Activated effector memory CD4-positive, alpha-beta T cell treated with anti-CD3 and anti-CD28 coated beads, Interleukin-2, amount 50 U/mL, for 16 hours (primary cell): ENCODE data around the gene FBXL14.
"Not testable (repeated sequence)": the region's sequence is repeated elsewhere in the genome, so short reads cannot be mapped to it uniquely, and the experiment has no call there.

Source experiments
- DNase-seq: peaks from one replicate; pipeline ENCODE4 v3.0.0-alpha.2; 2020

The FBXL14 gene

DNA sequence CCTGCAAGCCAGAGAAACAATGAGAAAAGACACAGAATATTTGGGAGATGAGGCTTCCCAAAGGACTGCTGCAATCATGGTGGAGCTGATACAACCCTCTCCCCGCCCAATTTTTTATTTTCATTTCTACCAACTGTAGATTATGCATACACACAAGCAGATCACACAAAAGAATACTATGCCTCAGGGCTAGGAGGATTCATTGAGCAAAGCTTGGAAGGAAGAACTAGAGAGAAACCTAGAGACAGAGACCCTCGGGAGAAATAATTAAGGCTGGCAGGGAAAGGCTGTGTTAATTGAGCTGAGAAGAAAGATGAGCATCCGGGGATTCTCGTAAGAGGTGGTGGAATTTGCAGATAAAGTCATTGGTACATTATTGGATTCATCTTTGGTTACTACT is 24.8 kb upstream of the FBXL14 start:
- no peak for DNase-seq

DNA sequence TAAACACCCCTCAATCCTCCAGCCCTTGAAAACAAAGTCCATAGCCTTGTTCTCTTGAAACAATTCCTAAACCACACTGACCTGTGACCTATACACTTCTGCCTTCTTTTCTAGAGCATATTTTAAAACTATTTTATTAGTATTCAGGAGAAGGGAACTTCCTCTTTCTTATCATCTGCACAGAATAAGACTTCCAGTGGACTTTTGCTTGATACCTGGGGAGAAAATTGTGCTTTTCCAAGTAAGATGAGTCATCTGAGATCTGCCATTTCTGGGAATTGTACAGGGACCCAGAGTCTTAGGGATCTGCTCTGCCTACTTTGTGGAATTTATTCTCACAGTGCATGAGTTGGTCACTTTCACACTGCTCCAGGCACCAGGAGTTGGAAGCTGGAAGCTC is 24.1 kb upstream of the FBXL14 start:
- DNase-seq, result no peak

DNA sequence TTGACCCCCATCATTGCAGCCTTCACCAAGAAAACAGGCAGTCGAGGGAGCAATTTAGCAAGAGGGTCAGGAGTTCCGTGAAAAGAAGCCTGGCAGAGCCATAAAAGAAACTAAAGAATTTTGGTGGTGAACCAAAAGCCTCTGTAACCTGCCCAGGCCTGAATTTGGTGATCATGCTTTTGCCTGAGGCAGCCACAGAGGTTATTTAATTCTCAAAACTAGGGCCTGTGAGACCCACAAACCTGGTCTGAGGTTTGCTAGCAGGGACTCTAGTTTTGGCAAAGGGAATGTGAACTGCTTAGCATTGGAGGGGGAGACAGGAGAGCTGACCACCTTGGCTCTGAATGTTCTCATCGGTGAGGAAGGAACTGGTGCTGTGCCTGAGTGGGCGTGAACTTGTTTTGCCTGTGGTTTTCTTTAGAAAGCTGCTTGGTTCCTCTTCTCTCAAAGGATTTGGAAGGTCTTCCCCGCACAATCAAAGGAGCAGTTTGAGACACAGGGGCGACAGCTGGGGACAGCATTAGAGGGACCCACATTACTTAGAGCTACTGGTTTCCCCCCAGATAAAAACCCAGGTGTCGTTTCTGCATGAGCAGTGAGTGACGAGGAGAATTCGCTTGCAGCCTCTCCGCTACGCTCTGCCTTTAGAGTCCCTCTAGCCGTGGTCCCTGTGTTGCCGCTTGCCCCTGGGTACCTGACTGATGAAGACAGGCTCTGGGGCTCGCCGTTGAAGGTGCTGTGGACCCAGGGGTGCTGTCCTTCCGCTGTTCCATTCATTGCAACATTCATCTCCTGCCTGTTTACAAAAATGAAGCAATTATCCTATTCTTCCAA is 22.1 kb upstream of the FBXL14 start:
- no peak for DNase-seq

DNA sequence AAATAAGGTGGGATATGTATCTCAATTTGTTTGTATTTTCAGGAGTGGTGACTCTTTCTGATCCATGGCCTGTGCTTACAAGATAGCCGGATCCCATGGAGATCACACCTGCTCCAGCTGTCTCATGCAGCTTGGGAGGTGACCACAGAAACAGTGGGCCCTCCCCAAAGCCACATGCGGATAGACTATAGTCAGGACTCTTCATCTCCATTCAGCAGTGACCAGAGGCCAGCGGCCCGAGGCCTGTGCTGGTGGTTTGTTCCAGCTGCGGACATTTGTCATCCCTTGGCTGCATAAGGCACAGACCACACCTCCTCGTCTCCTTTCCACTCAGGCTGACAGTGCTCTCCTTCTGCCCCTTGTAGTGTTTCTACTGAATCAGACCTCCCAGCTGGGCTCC is 20.0 kb upstream of the FBXL14 start:
- no peak for DNase-seq

DNA sequence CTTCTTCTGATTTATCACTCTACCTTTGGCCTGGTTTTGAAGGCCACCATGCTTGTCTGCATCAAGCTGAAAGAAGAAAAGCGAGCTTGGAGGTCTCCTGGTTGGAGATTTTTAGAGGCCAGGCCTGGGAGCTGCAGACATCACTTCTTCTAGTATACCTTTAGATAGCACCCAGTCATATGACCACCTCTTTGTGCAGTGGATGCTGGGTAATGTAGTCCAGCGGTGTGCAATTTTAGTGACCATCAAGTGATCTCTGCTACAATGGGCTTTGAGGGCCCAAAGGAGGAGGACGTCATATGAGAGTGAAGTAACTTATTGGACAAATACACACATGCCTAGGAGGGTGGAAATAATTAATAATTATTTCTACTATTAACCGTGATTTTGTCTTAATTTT is 19.5 kb upstream of the FBXL14 start:
- no peak for DNase-seq

DNA sequence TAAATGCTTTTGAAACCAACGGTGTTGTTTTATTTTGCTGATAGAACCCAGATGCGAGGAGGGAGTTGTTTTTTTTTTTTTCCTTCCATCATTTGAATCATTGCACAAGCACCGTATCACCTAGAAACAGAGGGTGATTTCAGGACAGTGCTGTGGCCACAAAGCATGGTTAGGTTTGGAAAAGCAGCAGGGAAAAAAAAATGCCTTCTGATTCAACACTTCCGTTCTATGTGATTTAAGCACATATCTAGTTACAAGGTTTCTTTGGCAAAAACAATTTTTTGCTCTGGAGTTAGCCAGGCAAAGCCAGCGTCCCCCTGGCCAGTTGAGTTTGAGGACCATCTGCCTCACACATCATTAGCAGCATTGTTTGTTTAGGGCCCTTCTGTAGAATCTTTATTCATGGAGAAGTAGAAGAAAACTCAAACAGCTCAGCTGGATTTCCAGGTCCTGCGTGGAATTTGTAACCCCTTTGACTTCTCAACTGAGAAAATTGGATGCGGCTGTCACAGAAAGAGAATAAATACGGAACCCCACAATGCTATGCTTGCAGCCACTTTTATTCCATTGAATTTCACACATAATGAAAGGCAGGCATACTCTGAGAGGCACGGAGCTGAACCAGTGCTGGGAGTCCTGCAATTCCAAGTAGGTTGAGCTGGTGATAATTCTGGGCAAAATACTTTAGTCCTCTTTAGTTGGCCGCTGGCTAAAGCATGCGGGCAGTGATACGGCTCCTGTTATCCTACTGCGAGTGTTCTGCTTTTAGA is 17.6 kb upstream of the FBXL14 start:
- no peak for DNase-seq

DNA sequence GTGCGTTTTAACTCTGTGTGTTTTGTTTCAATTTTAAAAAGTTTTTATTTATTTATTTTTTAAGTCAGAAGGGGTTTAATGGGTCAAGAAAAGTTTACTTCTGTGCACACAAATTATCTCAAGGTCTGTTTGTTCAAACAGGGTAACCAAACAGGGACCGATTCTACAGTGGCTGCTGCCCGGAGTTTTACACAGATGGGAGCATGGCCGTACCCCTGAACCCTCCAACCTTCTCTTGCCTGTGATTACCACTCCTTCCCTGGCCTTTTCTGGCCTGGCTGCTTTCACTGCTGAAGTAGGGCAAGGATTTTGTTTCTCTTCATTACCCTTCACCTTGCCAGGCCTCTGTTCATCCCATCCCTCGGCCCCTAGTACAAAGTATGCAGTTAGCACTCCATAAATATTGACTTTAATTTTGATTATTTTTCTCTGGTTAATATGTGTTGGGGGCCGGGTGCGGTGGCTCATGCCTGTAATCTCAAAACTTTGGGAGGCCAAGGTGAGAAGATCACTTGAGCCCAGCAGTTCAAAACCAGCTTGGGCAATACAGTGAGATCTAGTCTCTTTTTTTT is 15.8 kb upstream of the FBXL14 start:
- no peak for DNase-seq

DNA sequence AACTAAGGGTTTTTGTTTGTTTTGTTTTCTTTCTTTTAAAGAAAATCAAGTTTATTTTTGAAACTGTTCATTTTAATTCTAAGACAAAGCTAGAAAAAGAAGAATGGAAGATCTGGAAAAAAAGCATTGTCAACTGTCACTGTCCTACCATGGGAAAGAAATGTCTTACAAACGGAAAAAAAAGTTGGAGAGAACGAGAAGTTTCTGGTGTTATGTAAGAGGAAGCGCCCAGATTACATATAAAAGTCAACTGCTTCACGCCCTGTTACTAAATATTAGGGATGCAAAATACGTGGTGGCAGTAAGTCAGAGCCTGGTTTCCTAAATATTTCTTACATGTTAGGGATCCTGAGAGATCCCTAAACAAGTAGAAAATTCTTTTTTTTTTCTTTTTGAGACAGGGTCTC is 14.3 kb upstream of the FBXL14 start:
- DNase-seq, result no peak

DNA sequence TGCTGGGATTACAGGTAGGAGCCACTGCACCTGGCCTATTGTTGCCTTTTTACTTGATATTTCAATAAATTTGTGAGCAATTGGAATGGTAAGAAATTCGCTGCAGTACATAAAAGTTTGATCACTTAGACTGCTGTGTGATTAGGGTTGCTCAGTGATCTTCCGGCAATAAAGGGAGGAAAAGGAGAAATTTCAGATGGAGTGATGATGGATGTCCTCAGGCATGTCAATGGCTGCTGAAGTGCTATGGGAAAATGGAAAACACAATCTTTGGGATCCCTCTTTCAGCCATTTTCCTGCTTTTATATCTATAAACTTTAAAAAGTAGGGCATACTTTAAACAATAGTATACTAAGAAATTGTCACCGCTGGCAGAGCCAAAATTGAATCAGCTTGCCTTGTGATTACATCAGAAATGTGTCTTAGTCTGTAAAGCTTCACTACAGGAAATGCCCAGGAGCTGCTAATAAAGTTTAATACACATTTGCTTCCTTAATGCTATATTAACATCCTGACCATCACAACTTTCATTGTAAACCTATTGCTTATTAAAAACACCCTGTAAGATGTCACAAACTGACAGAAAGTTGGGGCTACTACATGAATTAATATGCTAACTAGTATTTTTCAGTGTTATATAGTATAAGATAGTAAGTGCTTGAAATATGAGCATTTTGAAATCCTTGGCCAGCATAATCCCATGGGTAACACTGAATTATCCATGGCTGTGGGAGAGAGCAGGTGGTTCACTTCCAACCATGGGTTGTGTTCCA is 13.7 kb upstream of the FBXL14 start:
- no peak for DNase-seq

DNA sequence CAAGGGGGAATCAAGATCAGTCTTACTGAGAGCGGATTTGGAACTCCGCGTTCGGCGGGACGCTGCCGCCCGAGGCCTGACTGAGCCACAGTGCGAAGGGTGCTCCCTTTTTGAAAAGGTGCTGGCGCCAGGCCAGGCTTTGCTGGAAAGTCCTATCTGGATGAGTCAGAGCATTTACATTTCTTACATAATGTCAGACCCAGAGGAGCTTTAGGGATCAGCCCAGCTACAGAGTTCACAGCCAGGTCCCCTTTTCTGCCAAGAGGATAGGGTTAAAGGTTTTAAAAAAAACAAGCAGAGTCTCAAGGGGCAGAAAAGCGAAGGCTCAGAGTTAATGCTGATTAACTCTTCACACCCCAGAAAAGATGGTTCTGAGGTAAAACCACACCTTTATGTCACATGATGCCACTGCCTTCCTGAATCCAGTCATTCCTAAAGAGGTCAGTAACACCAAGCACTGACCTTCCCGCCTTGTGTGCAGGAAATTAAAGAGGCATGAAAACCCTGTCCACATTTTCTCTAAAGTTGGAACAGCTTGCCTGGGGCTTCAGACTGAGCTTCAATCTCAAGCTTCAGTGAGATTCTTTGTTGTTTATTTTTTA is 11.7 kb upstream of the FBXL14 start:
- DNase-seq, result peak; percentile 89

DNA sequence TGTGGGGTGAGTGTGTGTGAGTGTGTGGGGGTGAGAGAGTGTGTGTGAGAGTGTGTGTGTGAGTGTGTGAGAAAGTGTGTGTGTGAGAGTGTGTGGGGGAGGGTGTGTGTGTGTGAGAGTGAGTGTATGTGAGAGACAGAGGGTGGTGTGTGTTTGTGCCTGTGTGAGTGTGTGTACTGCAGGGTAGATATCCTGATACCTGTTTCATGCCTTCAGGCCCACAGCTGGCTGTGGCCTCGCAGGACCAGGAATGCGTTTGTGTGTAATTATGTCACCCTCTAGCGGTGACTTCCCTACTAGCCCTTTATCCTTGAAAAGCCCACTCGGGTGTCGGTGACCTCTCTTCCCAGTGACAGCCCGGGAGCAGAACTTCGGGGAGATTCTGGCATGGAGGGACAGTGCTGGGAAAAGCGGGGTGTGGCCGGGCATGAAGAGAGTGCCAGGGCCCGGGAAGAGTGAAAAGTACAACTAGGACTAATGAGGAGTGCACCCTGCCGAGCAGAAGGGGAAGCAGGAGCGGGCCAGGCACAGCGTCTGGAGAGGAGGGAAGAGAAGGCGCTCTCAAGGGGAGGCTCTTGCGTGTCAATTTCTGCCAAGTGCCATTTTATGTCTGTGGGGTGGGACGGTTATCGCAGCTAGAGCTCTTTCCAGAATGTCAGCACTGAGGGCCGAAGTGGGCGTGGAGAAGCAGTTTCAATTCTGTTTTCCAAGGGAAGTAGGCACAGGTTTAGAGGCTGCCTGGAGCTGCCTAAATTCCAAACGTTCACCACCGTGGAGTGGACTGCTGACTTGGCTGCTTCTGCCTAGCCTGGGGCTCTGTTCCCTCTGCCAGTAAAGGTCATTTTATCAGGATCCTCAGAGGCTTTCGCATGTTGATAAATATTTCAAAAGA is 11.0 kb upstream of the FBXL14 start:
- peak; percentile 76 for DNase-seq

DNA sequence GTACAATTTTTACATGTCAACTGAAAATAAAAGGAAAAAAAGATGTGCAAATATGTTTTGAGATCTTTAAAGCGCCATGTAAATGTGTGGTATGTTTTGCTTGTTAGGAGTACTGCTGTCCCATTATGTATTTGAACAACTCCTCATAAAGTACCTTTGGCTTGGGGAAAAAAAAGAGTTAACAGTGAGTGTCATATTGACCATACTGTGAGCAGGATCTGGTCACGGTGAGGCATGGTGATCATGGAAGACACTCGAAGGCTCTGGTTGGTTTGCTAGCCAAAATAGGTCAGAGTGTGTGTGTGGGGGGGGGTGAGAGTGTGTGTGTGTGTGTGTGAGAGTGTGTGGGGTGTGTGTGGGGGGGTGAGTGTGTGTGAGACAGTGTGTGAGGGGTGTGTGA is 10.1 kb upstream of the FBXL14 start:
- DNase-seq, result no peak

DNA sequence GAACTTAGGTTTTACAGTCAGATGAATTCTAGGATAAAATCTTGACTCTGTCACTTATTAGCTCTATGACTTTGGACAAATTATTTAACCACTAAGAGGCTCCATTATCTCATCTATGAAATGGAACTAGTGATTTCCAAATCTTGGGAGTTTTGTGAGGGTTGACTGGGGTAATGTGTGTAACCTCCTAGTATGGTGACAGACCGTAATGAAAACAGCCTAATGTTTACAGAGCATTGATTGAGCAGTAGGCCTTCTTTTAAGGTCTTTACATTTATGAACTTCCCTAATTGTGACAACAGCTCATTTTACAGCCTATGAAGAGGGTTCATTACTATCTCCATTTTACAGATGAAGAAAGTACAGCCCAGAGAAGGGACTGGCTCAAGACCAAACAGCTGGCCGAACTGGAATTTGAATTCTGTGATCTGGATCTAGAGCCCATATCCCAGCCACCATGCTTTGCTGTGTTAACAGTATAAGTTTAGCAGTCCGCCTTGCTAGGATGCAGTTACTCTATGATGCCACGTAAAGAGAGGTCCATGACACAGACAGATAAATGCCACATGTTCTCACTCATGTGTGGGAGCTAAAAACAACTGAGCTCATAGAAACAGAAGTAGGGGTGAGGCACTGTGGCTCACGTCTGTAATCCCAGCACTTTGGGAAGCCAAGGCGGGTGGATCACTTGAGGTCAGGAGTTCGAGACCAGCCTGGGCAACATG is 9.1 kb upstream of the FBXL14 start:
- no peak for DNase-seq

DNA sequence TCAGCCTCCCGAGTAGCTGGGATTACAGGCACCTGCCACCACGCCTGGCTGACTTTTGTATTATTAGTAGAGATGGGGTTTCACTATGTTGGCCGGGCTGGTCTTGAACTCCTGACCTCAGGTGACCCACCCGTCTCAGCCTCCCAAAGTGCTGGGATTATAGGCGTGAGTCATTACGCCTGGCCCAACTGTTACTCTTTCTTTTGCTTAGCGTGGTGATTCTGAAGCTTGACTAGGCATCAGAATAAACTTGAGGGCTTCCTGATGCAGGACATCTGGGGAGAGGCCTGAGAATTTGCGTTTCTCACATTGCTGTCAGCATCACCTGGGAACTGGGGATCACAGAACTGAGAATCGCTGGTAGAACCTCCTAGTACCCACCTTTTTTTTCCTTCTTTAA is 8.3 kb upstream of the FBXL14 start:
- not testable (repeated sequence) for DNase-seq

DNA sequence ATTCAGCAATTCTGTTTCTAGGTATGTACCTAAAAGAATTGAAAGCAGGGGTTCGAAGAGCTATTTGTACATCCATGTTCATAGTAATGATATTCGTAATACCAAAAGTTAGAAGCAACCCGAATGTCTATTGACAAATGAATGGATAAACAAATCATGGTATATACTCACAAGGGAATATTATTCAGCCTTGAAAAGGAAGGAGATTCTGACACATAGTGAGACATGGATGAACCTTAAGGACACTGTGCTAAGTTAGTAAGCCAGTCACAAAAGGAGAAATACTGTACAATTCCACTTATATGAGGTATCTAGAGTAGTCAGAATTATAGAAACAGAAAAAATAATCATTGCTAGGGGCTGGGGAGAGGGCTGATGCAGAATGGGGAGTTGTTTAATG is 4.4 kb upstream of the FBXL14 start:
- no peak for DNase-seq

DNA sequence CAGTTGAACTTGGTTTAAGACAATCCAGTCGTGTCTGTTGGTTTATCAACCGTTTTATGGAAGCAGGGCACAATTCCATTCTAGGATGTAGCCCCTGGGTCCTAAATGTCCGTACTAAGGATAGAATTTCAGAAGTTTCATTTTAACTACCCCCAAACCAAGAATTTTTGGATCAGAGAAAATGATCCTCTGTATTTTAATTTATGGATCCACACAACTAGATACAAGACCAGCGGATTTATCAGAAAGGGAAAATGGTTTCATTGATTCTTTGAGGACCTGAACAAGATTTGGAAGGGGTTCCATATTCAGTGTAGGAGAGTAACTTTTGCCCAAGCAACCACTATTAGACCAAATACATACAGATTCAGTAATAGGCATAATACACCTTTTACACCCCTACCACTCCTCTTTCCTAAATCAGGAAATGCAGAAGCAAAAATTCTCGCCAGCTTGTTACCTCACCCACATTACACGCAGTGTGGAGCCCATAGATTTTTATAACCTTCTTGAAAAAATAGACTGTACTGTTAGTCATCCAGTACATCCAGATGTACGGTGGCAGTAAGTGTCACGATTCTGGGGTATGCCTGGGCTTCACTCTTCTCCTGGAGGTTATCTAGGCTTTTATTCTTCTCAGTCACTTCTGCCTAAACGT is 1.4 kb upstream of the FBXL14 start:
- DNase-seq, result no peak

DNA sequence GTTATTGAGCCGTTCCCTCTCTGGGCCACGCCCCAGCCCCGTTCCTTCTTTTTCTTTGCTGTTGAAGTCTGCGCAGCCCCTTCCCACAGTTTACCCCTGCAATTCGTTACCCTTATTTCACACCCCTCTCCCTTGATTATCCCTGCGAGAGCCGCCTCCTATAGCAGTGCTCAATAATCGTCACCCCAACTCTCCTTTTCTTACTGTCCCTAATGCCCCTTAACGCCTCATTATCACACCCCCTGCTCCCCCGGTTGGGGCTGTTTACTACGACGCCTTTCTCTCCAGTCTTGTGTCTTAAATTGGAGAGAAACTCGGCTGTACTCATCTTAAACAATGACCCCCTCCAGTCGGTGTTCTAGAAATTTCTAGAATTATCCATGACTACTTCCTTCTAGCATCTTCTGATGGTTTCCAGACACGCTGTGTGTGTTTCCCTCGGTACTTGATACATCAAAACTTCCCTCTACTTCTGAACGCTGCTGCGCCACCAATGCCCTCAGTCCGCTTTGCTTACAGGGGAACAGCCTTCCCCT is 713 bp upstream of the FBXL14 start:
- DNase-seq, result no peak

DNA sequence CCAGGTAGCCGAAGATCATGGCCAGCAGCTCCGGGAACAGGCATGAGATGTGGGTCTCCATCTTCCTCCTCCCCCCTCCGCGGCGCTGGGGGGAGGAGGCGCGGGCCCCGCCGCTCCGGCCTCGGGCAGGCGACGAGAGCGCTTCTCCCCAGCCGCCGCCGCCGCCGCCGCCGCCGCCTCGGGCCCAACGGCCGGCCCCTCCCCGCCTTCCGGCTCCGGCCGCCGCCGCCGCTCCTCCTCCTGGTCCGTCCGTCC is 448 bp downstream of the FBXL14 start:
- no peak for DNase-seq

DNA sequence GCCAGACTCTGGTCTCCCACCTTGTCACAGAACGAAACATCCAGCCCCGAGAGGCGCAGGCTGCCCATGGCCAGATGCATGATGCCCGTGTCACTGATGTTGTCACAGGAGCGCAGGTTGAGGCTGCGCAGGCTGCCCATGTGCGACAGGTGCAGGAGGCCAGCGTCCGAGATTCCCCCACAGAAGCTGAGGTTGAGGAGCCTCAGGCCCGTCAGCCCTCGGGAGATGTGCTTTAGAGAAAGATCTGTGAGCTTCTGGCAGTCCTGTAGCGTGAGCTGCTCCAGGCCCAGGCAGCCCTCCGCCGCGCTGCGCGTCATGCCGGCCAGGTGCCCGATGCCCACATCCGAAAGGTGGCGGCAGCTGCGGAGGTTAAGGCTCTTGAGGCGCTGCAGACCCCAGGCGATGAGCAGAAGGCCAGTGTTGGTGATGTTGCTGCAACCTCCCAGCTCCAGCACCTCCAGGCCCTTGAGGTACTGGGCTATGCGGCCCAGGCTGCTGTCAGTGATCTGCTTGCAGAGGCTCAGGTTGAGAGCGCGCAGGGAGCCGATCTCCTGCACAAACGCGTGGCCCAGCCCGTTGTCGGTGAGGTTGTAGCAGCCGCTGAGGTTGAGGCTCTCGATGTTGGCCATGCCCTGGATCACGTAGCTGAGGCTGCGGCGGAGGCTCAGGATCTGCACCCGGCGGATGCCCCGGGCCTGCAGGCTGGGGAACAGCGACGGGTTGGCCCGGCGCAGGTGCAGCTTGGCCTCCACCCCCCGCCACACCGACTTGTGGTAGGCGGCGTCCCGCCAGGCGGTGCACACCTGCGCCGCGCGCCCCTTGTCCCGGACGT is 991 bp downstream of the FBXL14 start:
- DNase-seq, result peak; percentile 84
